GM21723 (cell line): ENCODE results near the gene SFI1.
A peak's percentile ranks its signal among the peaks of the same experiment; 100 is the strongest.

Experiments
- ATAC-seq: cut with Tn5 transposase; IDR thresholded peaks from one replicate; pipeline ENCODE4 v1.9.1; 2021; ENCODE audit warnings: mild to moderate bottlenecking, moderate library complexity; ENCODE audit not compliant: unreplicated experiment

SFI1 gene

DNA sequence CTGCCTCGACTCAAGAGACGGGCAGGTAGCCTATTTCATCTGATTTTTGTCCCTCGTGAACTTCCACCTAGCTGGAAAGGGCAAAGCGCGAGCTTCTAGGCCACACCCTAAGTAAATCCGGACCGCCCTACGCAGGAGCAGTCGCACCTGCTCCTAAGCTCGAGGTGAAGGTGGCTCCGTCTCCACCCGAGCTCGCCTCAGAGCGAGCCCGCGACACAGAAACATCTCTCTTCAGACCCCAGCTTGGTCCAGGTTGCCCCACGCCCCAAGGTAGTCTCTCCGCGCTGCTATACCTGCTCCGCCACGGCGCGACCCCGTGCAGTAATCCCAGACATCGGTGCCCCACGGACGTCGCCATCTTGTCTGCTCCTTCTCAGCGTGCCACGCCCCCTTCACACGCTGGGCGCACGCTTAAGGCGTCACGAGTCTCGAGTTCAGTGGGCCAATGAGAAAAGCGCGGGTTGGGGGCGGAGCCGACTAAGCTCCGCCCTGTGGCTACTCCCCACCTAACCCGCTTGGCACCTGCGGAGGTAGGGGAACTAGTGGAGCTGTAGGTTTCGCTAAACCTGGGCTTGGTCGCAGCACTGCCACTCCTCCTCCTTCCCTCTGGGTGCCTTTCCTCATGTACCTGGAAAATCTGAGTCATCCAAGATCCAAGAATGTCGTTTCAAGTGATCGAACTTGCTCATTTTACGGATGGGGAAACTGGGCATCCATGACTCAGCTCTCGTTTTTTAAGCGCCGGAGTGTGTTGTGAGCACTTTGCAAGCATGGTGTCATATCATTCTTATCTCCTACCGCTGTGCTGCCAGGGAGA lies 165.7 kb downstream of the SFI1 start, which contains the start of gene PISD:
TSS of gene PISD (minus strand) at position 365 of the 817 bp plus-strand sequence. CDS start at position 358, 7 bp downstream.
- peak; percentile 73 for ATAC-seq

DNA sequence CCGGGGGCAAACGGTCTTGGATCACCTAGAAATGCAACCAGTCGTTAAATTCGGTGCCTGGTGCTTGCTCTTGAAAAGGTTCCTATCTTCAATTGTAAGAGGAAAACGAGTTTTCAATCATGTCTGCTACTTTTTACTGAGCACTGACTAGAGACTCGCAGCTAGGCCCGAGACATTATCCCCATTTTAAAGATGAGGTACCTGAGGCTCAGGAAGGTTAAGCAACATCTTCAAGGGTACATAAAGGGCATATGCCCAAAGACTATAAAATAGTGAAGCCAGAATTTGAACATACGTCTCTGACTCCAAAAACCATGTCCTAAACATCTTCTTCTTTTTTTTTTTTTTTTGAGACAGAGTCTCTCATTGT lies 166.3 kb downstream of the SFI1 start:
- no peak for ATAC-seq
